ENCODE data around the gene THSD7A. TPM values are rescaled to one million over a fixed set of nuclear protein-coding genes. Genes with fewer than 3 reads are reported as not detected.

Gene THSD7A
- total and polyA plus RNA-seq, 2 of the 8 experiments (the other 6 are each of a cell fraction or from before 2014, with no cell fraction given), result 0.44 to 1.2 TPM

DNA sequence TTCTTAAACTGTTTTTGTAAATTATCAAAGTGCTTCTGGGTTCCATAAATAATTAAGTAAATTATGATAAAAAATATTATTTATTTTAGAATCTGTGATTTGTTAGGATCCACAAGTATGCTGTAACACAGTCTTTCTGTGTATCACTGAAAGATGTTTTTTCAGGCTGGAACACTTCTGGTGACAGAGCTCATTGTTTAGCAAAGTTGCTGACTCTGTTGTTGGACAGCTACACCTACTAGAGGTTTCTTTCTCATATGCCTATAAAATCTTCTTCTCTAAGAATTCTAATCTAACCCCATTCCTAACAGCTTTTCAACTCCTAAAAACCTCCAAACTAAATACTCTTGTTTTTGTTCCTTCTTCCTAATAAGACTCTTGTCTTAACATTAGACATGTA, 176.8 kb downstream of the THSD7A start (continued):
- TF ChIP-seq, protein P1, sequence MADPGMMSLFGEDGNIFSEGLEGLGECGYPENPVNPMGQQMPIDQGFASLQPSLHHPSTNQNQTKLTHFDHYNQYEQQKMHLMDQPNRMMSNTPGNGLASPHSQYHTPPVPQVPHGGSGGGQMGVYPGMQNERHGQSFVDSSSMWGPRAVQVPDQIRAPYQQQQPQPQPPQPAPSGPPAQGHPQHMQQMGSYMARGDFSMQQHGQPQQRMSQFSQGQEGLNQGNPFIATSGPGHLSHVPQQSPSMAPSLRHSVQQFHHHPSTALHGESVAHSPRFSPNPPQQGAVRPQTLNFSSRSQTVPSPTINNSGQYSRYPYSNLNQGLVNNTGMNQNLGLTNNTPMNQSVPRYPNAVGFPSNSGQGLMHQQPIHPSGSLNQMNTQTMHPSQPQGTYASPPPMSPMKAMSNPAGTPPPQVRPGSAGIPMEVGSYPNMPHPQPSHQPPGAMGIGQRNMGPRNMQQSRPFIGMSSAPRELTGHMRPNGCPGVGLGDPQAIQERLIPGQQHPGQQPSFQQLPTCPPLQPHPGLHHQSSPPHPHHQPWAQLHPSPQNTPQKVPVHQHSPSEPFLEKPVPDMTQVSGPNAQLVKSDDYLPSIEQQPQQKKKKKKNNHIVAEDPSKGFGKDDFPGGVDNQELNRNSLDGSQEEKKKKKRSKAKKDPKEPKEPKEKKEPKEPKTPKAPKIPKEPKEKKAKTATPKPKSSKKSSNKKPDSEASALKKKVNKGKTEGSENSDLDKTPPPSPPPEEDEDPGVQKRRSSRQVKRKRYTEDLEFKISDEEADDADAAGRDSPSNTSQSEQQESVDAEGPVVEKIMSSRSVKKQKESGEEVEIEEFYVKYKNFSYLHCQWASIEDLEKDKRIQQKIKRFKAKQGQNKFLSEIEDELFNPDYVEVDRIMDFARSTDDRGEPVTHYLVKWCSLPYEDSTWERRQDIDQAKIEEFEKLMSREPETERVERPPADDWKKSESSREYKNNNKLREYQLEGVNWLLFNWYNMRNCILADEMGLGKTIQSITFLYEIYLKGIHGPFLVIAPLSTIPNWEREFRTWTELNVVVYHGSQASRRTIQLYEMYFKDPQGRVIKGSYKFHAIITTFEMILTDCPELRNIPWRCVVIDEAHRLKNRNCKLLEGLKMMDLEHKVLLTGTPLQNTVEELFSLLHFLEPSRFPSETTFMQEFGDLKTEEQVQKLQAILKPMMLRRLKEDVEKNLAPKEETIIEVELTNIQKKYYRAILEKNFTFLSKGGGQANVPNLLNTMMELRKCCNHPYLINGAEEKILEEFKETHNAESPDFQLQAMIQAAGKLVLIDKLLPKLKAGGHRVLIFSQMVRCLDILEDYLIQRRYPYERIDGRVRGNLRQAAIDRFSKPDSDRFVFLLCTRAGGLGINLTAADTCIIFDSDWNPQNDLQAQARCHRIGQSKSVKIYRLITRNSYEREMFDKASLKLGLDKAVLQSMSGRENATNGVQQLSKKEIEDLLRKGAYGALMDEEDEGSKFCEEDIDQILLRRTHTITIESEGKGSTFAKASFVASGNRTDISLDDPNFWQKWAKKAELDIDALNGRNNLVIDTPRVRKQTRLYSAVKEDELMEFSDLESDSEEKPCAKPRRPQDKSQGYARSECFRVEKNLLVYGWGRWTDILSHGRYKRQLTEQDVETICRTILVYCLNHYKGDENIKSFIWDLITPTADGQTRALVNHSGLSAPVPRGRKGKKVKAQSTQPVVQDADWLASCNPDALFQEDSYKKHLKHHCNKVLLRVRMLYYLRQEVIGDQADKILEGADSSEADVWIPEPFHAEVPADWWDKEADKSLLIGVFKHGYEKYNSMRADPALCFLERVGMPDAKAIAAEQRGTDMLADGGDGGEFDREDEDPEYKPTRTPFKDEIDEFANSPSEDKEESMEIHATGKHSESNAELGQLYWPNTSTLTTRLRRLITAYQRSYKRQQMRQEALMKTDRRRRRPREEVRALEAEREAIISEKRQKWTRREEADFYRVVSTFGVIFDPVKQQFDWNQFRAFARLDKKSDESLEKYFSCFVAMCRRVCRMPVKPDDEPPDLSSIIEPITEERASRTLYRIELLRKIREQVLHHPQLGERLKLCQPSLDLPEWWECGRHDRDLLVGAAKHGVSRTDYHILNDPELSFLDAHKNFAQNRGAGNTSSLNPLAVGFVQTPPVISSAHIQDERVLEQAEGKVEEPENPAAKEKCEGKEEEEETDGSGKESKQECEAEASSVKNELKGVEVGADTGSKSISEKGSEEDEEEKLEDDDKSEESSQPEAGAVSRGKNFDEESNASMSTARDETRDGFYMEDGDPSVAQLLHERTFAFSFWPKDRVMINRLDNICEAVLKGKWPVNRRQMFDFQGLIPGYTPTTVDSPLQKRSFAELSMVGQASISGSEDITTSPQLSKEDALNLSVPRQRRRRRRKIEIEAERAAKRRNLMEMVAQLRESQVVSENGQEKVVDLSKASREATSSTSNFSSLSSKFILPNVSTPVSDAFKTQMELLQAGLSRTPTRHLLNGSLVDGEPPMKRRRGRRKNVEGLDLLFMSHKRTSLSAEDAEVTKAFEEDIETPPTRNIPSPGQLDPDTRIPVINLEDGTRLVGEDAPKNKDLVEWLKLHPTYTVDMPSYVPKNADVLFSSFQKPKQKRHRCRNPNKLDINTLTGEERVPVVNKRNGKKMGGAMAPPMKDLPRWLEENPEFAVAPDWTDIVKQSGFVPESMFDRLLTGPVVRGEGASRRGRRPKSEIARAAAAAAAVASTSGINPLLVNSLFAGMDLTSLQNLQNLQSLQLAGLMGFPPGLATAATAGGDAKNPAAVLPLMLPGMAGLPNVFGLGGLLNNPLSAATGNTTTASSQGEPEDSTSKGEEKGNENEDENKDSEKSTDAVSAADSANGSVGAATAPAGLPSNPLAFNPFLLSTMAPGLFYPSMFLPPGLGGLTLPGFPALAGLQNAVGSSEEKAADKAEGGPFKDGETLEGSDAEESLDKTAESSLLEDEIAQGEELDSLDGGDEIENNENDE (IDR thresholded peaks at IDR 0.05; ENCODE audit: insufficient replicate concordance, low read length), result no peak
- TF ChIP-seq KDM5A (IDR thresholded peaks at IDR 0.05; ENCODE audit: low read length), result no peak

Measured in H1 (cell line).